Ishikawa (cell line): ENCODE data around the gene GINS2.

Experiments used
- CEBPB ChIP-seq: IDR thresholded peaks from 2 replicates; pipeline ENCODE4 v1.6.1; 2012
- CREB1 ChIP-seq: IDR thresholded peaks from 2 replicates; pipeline ENCODE4 v1.6.1; 2012; ENCODE audit warnings: low read depth
- EGR1 ChIP-seq: IDR thresholded peaks from 2 replicates; pipeline ENCODE4 v1.6.1; 2012
- EP300 ChIP-seq: IDR thresholded peaks from 2 replicates; pipeline ENCODE4 v1.6.1; 2012; ENCODE audit warnings: borderline replicate concordance
- FOXM1 ChIP-seq: IDR thresholded peaks from 2 replicates; pipeline ENCODE4 v1.6.1; 2012; ENCODE audit warnings: low read depth, borderline replicate concordance
- NFIC ChIP-seq: IDR thresholded peaks from 2 replicates; pipeline ENCODE4 v1.6.1; 2012
- RAD21 ChIP-seq: IDR thresholded peaks from 2 replicates; pipeline ENCODE4 v1.6.1; 2012; ENCODE audit warnings: low read depth
- TAF1 ChIP-seq: IDR thresholded peaks from 2 replicates; pipeline ENCODE4 v1.6.1; 2012; ENCODE audit warnings: low read depth, mild to moderate bottlenecking
- TCF12 ChIP-seq: IDR thresholded peaks from 2 replicates; pipeline ENCODE4 v1.6.1; 2012; ENCODE audit warnings: low read depth
- TEAD4 ChIP-seq: IDR thresholded peaks from 2 replicates; pipeline ENCODE4 v1.6.1; 2012
- YY1 ChIP-seq: IDR thresholded peaks from 2 replicates; pipeline ENCODE4 v1.6.1; 2012; ENCODE audit warnings: low read depth
- ZBTB7A ChIP-seq: IDR thresholded peaks from 2 replicates; pipeline ENCODE4 v1.6.1; 2012; ENCODE audit warnings: low read depth
- TF ChIP-seq, protein P1 (sequence below): IDR thresholded peaks from 2 replicates; pipeline ENCODE4 v1.6.1; 2012
- TF ChIP-seq, protein P2 (sequence below): IDR thresholded peaks from 2 replicates; pipeline ENCODE4 v1.6.1; 2012
- TF ChIP-seq, protein P3 (sequence below): IDR thresholded peaks from 2 replicates; pipeline ENCODE4 v1.6.1; 2012; ENCODE audit warnings: low read depth, mild to moderate bottlenecking

Gene GINS2

DNA sequence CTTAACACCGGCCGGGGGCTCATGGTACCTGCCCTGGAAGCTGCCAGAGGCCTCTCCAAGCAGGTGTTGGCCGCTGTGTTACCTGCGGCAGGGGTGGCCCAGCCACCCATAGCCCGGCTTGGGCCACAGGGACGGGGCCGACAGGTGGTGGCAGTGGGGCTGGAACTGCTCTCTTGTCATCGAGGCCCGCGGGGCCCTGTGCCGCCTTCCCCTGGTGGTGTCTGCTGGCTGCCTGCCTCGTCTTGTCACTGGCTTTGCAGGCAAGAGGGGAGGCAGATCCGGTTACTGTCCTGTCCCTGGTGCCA lies 48.5 kb downstream of the GINS2 start:
- TF ChIP-seq TAF1 (no peak), FOXM1 (no peak), EGR1 (no peak), NFIC (no peak), TEAD4 (no peak), TCF12 (no peak), CREB1 (no peak), RAD21 (no peak), CEBPB (no peak), YY1 (no peak)
- TF ChIP-seq, protein P1, sequence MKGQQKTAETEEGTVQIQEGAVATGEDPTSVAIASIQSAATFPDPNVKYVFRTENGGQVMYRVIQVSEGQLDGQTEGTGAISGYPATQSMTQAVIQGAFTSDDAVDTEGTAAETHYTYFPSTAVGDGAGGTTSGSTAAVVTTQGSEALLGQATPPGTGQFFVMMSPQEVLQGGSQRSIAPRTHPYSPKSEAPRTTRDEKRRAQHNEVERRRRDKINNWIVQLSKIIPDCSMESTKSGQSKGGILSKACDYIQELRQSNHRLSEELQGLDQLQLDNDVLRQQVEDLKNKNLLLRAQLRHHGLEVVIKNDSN: no peak
- TF ChIP-seq, protein P2, sequence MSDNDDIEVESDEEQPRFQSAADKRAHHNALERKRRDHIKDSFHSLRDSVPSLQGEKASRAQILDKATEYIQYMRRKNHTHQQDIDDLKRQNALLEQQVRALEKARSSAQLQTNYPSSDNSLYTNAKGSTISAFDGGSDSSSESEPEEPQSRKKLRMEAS: no peak
- TF ChIP-seq, protein P3, sequence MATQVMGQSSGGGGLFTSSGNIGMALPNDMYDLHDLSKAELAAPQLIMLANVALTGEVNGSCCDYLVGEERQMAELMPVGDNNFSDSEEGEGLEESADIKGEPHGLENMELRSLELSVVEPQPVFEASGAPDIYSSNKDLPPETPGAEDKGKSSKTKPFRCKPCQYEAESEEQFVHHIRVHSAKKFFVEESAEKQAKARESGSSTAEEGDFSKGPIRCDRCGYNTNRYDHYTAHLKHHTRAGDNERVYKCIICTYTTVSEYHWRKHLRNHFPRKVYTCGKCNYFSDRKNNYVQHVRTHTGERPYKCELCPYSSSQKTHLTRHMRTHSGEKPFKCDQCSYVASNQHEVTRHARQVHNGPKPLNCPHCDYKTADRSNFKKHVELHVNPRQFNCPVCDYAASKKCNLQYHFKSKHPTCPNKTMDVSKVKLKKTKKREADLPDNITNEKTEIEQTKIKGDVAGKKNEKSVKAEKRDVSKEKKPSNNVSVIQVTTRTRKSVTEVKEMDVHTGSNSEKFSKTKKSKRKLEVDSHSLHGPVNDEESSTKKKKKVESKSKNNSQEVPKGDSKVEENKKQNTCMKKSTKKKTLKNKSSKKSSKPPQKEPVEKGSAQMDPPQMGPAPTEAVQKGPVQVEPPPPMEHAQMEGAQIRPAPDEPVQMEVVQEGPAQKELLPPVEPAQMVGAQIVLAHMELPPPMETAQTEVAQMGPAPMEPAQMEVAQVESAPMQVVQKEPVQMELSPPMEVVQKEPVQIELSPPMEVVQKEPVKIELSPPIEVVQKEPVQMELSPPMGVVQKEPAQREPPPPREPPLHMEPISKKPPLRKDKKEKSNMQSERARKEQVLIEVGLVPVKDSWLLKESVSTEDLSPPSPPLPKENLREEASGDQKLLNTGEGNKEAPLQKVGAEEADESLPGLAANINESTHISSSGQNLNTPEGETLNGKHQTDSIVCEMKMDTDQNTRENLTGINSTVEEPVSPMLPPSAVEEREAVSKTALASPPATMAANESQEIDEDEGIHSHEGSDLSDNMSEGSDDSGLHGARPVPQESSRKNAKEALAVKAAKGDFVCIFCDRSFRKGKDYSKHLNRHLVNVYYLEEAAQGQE: no peak

DNA sequence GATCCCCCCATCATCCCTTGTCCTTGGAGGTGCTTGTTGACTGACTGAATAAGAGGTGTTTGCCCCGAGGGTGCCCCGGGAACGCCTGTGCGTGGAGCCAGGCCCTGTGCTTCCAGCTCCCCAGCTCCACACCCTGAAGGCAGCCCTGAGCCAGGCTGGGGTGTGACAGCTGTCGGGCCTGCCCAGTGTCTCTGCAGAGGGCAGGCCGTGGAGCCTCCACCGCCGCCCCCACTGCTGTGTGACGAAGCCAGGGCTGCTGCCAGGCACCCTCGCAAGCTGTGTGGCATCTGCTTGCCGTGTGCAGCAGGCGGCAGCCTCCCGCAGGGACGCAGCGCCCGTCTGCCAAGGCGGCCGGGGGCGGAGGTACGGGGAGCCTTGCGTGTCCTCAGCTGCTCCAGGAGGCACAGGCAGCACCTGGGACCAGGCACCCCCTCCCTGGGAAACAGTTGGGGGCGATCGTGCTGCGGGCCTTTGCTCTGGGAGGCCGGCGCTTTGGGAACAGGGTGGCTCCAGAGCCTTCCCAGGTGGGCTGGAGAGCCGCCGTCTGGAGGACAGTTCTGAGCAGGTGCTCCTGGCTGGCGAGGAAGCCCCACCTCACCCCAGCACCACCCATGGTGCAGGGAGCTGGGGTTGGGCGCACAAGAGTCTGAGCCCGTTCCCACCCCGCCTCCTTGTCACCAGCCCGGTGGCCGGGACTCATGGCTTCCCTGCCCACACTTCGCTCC lies 49.1 kb downstream of the GINS2 start:
- TF ChIP-seq, protein P3: no peak
- TF ChIP-seq EGR1 (no peak), FOXM1 (no peak), EP300 (no peak), ZBTB7A (no peak), CREB1 (no peak)
- TF ChIP-seq, protein P1: no peak
- TF ChIP-seq, protein P2: no peak

DNA sequence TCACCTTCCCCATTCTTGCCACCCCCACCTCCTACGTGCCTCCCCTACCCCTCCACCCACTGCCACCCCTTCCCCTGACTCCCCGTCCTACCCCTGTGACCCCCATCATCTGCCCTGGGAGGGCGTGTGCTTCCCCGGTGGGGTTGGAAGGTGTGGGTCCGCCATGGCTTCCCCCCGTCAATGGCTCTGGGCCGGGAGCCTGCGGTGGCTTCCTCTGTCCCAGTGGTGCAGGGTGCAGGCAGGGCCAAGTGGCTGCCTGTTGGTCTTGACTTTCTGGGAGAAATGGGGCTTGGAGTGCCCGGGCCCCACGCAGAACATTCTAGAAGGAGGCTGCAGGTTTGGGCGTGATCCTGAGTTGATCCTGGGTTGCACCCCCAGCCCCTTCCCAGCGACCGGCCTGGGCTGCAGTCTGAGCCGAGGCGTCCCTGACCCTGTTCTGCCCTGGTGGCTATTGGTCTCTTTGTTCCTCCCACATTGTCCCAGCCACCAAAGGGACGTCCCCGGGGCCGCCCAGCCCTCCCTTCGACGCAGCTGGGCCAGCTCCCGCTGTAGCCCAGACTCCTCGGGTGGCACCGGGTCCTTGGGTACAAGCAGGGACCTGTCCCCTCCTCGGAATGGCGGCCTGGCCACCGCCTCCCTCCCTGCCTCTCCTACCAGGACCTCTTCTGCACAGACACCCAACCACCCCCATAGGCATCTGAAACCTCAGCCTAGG lies 49.9 kb downstream of the GINS2 start:
- no peak for TF ChIP-seq TAF1
- TF ChIP-seq CEBPB: no peak
- TF ChIP-seq, protein P3: no peak
- TF ChIP-seq TCF12: no peak
- TF ChIP-seq RAD21: no peak
- TF ChIP-seq ZBTB7A: no peak
- TF ChIP-seq, protein P2: no peak
- TF ChIP-seq, protein P1: no peak
- TF ChIP-seq CREB1: no peak
- TF ChIP-seq NFIC: no peak
- no peak for TF ChIP-seq FOXM1
- no peak for TF ChIP-seq EGR1
- TF ChIP-seq YY1: no peak
- TF ChIP-seq EP300: no peak
- TF ChIP-seq TEAD4: no peak
